ENCODE results near the gene ACKR3.

Gene ACKR3

GRCh38 chr2:236550290-236550689 is 19.3 kb upstream of the ACKR3 start:
- DNase-seq, result no peak

GRCh38 chr2:236550701-236551465 is 18.7 kb upstream of the ACKR3 start:
- DNase-seq, result no peak

GRCh38 chr2:236551471-236552211 is 18.0 kb upstream of the ACKR3 start:
- no peak for DNase-seq

- DNase-seq, result no peak
These were observed 17.4 kb upstream of the ACKR3 start for GRCh38 chr2:236552212-236552542.

GRCh38 chr2:236552581-236553363 is 16.9 kb upstream of the ACKR3 start:
- DNase-seq, result no peak

GRCh38 chr2:236553522-236553921 is 16.1 kb upstream of the ACKR3 start:
- no peak for DNase-seq

GRCh38 chr2:236554629-236555282 is 14.9 kb upstream of the ACKR3 start:
- no peak for DNase-seq

GRCh38 chr2:236555481-236555880 is 14.1 kb upstream of the ACKR3 start:
- DNase-seq, result no peak

GRCh38 chr2:236557306-236558030 is 12.2 kb upstream of the ACKR3 start:
- no peak for DNase-seq

- DNase-seq, result peak; percentile 56
These were observed 11.6 kb upstream of the ACKR3 start for GRCh38 chr2:236558036-236558435.

GRCh38 chr2:236558993-236559978 is 10.3 kb upstream of the ACKR3 start:
- DNase-seq, result no peak

- no peak for DNase-seq
These were observed 7.8 kb upstream of the ACKR3 start for GRCh38 chr2:236561874-236562273.

GRCh38 chr2:236562434-236562833 is 7.2 kb upstream of the ACKR3 start:
- no peak for DNase-seq

GRCh38 chr2:236563953-236564352 is 5.7 kb upstream of the ACKR3 start:
- DNase-seq, result no peak

GRCh38 chr2:236565212-236565611 is 4.4 kb upstream of the ACKR3 start:
- no peak for DNase-seq

- DNase-seq, result no peak
These were observed 3.7 kb upstream of the ACKR3 start for GRCh38 chr2:236565879-236566402.

- no peak for DNase-seq
These were observed 3.0 kb upstream of the ACKR3 start for GRCh38 chr2:236566596-236566995.

- peak; percentile 35 for DNase-seq
These were observed 1.3 kb upstream of the ACKR3 start for GRCh38 chr2:236568068-236568921.

- no peak for DNase-seq
These were observed 578 bp upstream of the ACKR3 start for GRCh38 chr2:236568922-236569572.

Measured in midbrain (tissue), 1 donor.